K562 (cell line): ENCODE data around the gene AK2.

Experiments
- ADNP ChIP-seq: fragments of 200-800 bp; sonication (Bioruptor generic); IDR thresholded peaks from 2 replicates; pipeline ENCODE4 v1.6.1; 2016; ENCODE audit warnings: missing genetic modification characterization, missing compliant biosample characterization
- CTCF ChIP-seq, 3 experiments: IDR thresholded peaks in 2 of 3; conservative IDR thresholded peaks in 1 of 3; 2 replicates each; pipeline ENCODE4 v1.5.1; 2011 to 2012; ENCODE audit warnings: low read length in 3 of 3, mild to moderate bottlenecking in 3 of 3, control low read depth in 2 of 3, improper control_type of control experiment in 1 of 3, inconsistent platforms in 1 of 3, low read depth in 1 of 3, mixed read lengths in 1 of 3, moderate library complexity in 1 of 3; ENCODE audit not compliant: insufficient read depth in 2 of 3
- FOXK1 ChIP-seq: sonication (generic); formaldehyde crosslinking; IDR thresholded peaks from 2 replicates; pipeline ENCODE4 v1.8.0; 2022; ENCODE audit warnings: missing genetic modification reagents, mild to moderate bottlenecking, borderline replicate concordance
- HMG20A ChIP-seq: fragments of 450-650 bp; formaldehyde crosslinking; conservative IDR thresholded peaks from 2 replicates; pipeline ENCODE4 v1.4.0; 2020; ENCODE audit warnings: mild to moderate bottlenecking, mixed read lengths
- KLF16 ChIP-seq: IDR thresholded peaks from 2 replicates; pipeline ENCODE4 v1.6.1; 2016; ENCODE audit warnings: antibody characterized with exemption
- MAFK ChIP-seq: IDR thresholded peaks from 2 replicates; pipeline ENCODE4 v1.6.1; 2011; ENCODE audit warnings: low read length, improper control_type of control experiment
- NKRF ChIP-seq: fragments of 450-650 bp; IDR thresholded peaks from 2 replicates; pipeline ENCODE4 v1.6.1; 2016; ENCODE audit warnings: borderline replicate concordance
- PBX2 ChIP-seq, 2 experiments: IDR thresholded peaks in 1 of 2; conservative IDR thresholded peaks in 1 of 2; 2 replicates each; pipeline ENCODE4 v1.6.1; 2016; ENCODE audit warnings: low read depth in 2 of 2, mild to moderate bottlenecking in 1 of 2, missing compliant biosample characterization in 1 of 2, missing genetic modification characterization in 1 of 2, moderate library complexity in 1 of 2
- POLR2AphosphoS2 ChIP-seq: IDR thresholded peaks from 2 replicates; pipeline ENCODE4 v1.6.1; 2012; ENCODE audit warnings: low read length, improper control_type of control experiment
- SOX6 ChIP-seq: fragments of 450-650 bp; IDR thresholded peaks from 2 replicates; pipeline ENCODE4 v1.6.1; 2014; ENCODE audit warnings: mild to moderate bottlenecking
- ZNF644 ChIP-seq: fragments of 200-800 bp; sonication (Bioruptor generic); IDR thresholded peaks from 2 replicates; pipeline ENCODE4 v1.6.1; 2016; ENCODE audit warnings: low read depth, missing genetic modification characterization, missing compliant biosample characterization
- ZNF830 ChIP-seq: fragments of 250-450 bp; sonication (Bioruptor Pico); IDR thresholded peaks from 2 replicates; pipeline ENCODE4 v1.5.0; 2021; ENCODE audit warnings: mild to moderate bottlenecking

- TF ChIP-seq FOXK1 (CRISPR knock-in tag) (no peak), CTCF (IDR thresholded peaks at IDR 0.05 in 2 of 3, conservative IDR thresholded peaks at IDR 0.05 in 1 of 3; ENCODE audit: insufficient read depth in 2 of 3, low read depth in 1 of 3, low read length in 3 of 3) (no peak), PBX2 (CRISPR knock-in tag; IDR thresholded peaks at IDR 0.05; ENCODE audit: low read depth) (no peak), PBX2 (tag; conservative IDR thresholded peaks at IDR 0.05; ENCODE audit: low read depth) (no peak), SOX6 (no peak), KLF16 (no peak), POLR2AphosphoS2 (no peak), ADNP (tag) (no peak), ZNF644 (tag) (no peak), MAFK (no peak), NKRF (no peak), HMG20A (CRISPR knock-in tag) (no peak), ZNF830 (CRISPR knock-in tag) (no peak)
These were observed 68.7 kb downstream of the AK2 start for GRCh38 chr1:32967888-32968568.
